ENCODE measurements around the gene LAMC3. TPM values are rescaled to one million over a fixed set of nuclear protein-coding genes. Genes with fewer than 3 reads are reported as not detected.

The LAMC3 gene
- total RNA-seq, 1 donor: not detected

GRCh38 chr9:131076347-131077195 lies 67.6 kb downstream of the LAMC3 start:
- H2AFZ ChIP-seq (ENCODE audit: low read length): no peak overlapping the region
- peak; percentile 39 for DNase-seq (ENCODE audit: insufficient read length, low spot score, missing footprints)
- TF ChIP-seq CTCF (IDR thresholded peaks at IDR 0.05; ENCODE audit: extremely low read depth, low read depth, low read length): no peak

GRCh38 chr9:131078427-131079366 lies 69.7 kb downstream of the LAMC3 start:
- no peaks in the 10 kb centered on the region for H3K9me3 ChIP-seq (ENCODE audit: low read depth, low read length)
- H4K20me1 ChIP-seq (ENCODE audit: insufficient read depth, low read length): no peaks in the 10 kb centered on the region
- peak; percentile 58 for DNase-seq (ENCODE audit: insufficient read length, low spot score, missing footprints)
- TF ChIP-seq CTCF (IDR thresholded peaks at IDR 0.05; ENCODE audit: extremely low read depth, low read depth, low read length): no peak
- H3K4me1 ChIP-seq (ENCODE audit: insufficient read depth, low read length): no peaks in the 10 kb centered on the region
- no peaks in the 10 kb centered on the region for H3K79me2 ChIP-seq (ENCODE audit: insufficient read depth, low read length)
- H3K27ac ChIP-seq (ENCODE audit: low read depth, low read length): no peak overlapping the region
- H3K36me3 ChIP-seq (ENCODE audit: insufficient read depth, low read length): no peaks in the 10 kb centered on the region
- H3K4me2 ChIP-seq (ENCODE audit: insufficient read depth, low read length): no peak overlapping the region
- no peak overlapping the region for H3K4me3 ChIP-seq (ENCODE audit: insufficient read depth, low read length)
- no peak overlapping the region for H2AFZ ChIP-seq (ENCODE audit: low read length)
- H3K27me3 ChIP-seq (ENCODE audit: insufficient read depth, low read length): peaks cover 13% of the 10 kb centered on the region

More at GRCh38 chr9:131076347-131077195, 67.6 kb downstream of the LAMC3 start:
- Histone ChIP-seq H4K20me1 (ENCODE audit: insufficient read depth, low read length) (no peaks in the 10 kb centered on the region), H3K9me3 (ENCODE audit: low read depth, low read length) (no peaks in the 10 kb centered on the region), H3K27ac (ENCODE audit: low read depth, low read length) (no peak overlapping the region), H3K79me2 (ENCODE audit: insufficient read depth, low read length) (no peaks in the 10 kb centered on the region), H3K4me1 (ENCODE audit: insufficient read depth, low read length) (no peaks in the 10 kb centered on the region), H3K4me2 (ENCODE audit: insufficient read depth, low read length) (no peak overlapping the region), H3K4me3 (ENCODE audit: insufficient read depth, low read length) (no peak overlapping the region), H3K27me3 (ENCODE audit: insufficient read depth, low read length) (peaks cover 5% of the 10 kb centered on the region), H3K36me3 (ENCODE audit: insufficient read depth, low read length) (no peaks in the 10 kb centered on the region)

DNA sequence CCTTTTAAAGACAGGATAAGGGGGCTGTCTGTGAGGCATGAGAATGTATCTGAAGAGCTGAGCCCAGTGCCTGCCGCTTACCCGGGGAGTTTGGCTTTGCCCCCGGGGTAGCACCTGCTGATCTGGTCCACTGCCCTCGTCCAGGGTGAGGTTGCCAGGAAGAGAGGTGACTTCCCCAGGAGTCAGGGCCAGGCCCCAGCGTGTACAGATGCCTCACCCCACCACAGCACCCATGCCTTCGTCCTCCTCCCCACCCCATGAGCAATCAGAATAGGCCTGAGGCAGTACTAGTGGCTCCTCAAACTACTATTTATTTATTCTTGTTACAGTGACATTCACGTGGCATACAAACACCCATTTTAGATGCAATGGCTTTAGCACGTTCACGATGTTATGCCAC lies 71.6 kb downstream of the LAMC3 start:
- Histone ChIP-seq H3K4me1 (ENCODE audit: insufficient read depth, low read length) (no peaks in the 10 kb centered on the region), H3K79me2 (ENCODE audit: insufficient read depth, low read length) (no peaks in the 10 kb centered on the region), H2AFZ (ENCODE audit: low read length) (no peak overlapping the region), H3K4me3 (ENCODE audit: insufficient read depth, low read length) (no peak overlapping the region), H3K9me3 (ENCODE audit: low read depth, low read length) (no peaks in the 10 kb centered on the region), H3K27ac (ENCODE audit: low read depth, low read length) (no peak overlapping the region), H3K36me3 (ENCODE audit: insufficient read depth, low read length) (no peaks in the 10 kb centered on the region), H3K27me3 (ENCODE audit: insufficient read depth, low read length) (peaks cover 13% of the 10 kb centered on the region), H4K20me1 (ENCODE audit: insufficient read depth, low read length) (no peaks in the 10 kb centered on the region), H3K4me2 (ENCODE audit: insufficient read depth, low read length) (no peak overlapping the region)
- no peak for TF ChIP-seq CTCF (IDR thresholded peaks at IDR 0.05; ENCODE audit: extremely low read depth, low read depth, low read length)
- DNase-seq (ENCODE audit: insufficient read length, low spot score, missing footprints): peak; percentile 39
